22Rv1 (cell line): Measurements from ENCODE around the gene FMNL3.

ENCODE experiments used
- H3K27ac ChIP-seq: fragments of 450-650 bp; 2 replicates; pipeline ENCODE4 v1.5.1; 2017
- ZFX ChIP-seq: fragments of 450-650 bp; IDR thresholded peaks from 2 replicates; pipeline ENCODE4 v1.6.1; 2017; ENCODE audit warnings: antibody characterized with exemption, borderline replicate concordance
- TF ChIP-seq, protein P1 (sequence below): fragments of 450-650 bp; IDR thresholded peaks from 2 replicates; pipeline ENCODE4 v1.5.1; 2017; ENCODE audit warnings: mild to moderate bottlenecking

Gene FMNL3

DNA sequence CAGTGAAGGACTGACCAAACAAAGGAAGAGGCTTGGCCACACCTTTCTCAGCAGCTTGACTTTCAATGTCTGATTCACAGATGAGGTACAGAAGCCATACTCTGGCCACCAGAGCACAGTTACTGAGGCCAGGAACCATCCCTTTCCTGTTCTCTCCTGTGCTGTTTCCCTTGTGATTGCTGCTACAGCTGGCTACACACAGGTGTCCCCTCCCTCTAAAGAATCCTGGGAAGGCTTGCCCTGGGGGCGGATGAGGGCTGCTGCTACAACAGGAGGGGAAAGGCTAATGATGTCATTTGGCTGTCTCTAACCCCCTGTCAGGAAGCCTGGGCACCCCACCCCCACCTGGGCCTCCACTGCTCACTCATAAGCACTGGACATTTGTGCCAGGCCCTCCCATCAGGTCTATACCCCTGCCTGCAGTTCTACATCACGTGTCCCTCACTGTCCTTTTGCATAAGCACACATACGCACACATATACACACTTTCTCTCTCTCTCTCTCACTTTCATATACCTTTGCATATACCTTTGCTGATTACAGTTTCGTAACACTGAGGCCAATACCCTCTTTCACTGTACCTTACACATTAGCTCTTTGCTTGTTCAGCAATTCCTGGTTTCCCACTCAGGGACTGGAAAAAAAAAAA lies 42.5 kb downstream of the FMNL3 start:
- TF ChIP-seq, protein P1, sequence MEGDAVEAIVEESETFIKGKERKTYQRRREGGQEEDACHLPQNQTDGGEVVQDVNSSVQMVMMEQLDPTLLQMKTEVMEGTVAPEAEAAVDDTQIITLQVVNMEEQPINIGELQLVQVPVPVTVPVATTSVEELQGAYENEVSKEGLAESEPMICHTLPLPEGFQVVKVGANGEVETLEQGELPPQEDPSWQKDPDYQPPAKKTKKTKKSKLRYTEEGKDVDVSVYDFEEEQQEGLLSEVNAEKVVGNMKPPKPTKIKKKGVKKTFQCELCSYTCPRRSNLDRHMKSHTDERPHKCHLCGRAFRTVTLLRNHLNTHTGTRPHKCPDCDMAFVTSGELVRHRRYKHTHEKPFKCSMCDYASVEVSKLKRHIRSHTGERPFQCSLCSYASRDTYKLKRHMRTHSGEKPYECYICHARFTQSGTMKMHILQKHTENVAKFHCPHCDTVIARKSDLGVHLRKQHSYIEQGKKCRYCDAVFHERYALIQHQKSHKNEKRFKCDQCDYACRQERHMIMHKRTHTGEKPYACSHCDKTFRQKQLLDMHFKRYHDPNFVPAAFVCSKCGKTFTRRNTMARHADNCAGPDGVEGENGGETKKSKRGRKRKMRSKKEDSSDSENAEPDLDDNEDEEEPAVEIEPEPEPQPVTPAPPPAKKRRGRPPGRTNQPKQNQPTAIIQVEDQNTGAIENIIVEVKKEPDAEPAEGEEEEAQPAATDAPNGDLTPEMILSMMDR: no peak
- TF ChIP-seq ZFX: no peak
- no peak overlapping the region for H3K27ac ChIP-seq

DNA sequence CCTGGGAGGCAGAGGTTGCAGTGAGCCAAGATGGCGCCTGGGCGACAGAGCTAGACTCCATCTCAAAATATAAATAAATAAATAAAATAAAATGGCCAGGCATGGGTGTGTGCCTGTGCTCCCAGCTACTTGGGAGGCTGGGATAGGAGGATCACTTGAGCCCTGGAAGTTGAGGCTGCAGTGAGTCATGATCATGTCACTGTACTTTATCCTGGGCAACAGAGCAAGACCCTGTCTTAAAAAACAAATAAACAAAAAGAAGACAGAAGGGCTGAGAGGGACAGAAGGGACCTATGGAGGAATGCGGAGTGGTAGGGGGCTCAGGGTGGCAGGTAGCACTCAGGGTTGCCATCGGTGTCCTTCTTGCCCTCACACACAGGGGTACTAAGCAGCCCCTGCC lies 43.0 kb downstream of the FMNL3 start:
- TF ChIP-seq, protein P1: no peak
- no peak overlapping the region for H3K27ac ChIP-seq

DNA sequence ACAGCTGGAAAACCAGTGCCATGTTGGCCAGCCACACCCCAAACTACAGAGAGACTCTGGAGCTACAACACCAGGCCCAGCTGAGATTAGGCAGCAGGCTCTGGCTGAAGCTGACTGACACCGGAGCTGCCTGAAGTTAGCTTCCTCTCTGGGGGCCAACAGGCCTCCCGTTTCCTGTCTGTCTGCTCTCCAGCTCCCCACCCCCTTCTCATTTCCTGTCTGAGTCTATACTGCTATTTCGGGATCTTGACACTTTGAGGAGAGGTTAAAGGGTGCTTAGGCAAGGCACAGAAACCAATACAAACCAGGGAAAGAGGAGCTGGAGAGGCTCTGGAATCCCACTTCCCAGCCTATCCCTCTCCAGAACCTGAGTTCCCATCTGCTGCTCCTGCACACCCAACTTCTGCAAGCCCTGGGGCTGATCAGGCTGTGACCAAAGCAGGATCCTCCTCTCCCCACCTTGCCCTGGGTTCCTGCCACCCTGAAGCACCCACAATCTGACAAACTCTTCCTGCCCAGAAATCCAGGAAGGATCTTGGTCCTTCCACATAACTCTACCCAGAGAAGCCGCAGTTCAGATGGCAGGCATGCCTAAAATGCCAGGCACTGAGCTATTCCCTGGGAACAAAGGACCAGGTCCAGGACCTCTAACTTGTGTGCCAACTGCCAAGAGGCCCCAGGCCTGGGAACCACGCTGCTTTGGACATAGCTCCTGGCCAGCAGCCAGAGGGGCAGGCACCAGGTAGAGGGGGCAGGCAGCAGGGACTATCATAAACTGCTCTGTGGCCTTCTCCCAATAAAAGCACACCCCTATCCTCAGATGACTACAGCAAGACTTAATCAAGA lies 44.0 kb downstream of the FMNL3 start:
- H3K27ac ChIP-seq: no peak overlapping the region

DNA sequence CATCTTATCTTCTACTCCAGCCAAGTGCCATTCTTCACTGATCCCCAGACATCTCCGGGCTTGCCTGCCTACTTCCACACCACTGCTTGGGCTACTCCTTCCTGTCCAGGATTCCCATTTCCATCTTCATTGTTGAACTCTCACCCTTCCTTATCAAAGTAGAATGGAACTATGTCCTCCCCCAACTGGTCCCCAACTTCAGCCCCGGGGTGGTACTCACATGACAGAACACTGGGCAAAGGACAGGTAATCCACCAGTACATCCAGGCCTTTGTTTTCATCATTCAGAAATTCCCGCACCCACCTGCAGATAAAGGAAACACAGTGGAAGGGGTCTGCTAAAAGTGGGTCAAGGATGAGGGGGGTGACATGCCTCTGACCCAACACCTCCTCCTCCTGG lies 45.5 kb downstream of the FMNL3 start:
- TF ChIP-seq ZFX: no peak
- TF ChIP-seq, protein P1: no peak
- H3K27ac ChIP-seq: no peak overlapping the region

More for the DNA sequence above, 44.0 kb downstream of the FMNL3 start:
- TF ChIP-seq, protein P1: no peak
- no peak for TF ChIP-seq ZFX

DNA sequence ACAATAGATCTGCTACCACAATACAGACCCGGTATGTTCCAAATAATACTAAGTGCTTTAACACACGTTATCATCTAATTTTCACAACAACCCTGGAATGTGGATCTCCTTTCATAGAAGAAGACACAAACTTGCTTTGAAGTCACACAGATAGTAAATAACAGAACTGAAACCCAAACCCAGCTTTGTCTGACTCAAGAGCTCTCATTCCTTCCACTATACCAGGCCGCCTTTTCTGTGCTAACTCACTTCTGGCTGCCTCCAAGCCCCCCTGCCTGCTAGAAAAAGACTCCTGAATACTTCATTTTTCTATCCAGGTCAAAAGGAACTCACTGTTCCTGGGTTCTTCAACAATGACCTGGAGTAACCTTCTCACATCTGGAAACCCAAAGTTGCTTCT lies 46.0 kb downstream of the FMNL3 start:
- H3K27ac ChIP-seq: no peak overlapping the region
- TF ChIP-seq, protein P1: no peak
- no peak for TF ChIP-seq ZFX

DNA sequence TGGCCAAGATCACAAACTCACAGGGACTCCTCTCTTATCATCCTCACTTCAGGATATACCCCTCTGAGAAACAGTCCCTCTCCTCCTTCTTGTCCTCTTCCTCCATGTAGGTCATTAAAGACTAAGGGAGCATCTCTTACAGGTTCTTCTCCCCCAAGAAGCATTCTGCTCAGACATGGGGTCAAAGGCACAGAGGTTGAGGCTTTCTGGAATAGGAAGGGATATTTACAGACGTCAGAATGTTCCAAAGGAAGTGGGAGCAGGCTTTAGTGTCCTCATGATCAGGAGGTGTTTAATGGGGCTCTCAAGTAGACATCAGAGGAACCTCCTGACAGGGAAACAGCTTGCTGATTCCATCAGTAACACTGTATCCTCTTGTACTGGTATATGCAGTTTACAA lies 47.5 kb downstream of the FMNL3 start:
- no peak overlapping the region for H3K27ac ChIP-seq
- TF ChIP-seq, protein P1: no peak
- no peak for TF ChIP-seq ZFX

DNA sequence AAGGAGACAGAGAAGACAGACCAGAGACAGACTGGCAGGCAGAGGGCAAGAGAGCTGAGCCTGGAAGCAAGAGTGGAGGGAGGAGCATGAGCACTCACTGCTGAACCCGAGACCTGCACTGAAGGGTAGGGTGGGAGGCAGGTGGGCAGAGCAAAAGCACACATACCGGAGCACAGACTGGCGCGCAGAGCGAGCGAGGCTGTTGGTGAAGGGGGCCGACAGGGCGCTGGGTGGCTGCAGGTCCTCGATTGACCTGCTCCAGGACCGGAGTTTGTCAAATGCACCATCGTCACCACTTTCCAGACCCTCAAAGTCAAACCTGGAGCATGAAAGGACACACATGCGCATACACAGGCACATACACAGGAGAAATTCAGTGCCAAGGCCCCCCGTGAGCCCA lies 48.9 kb downstream of the FMNL3 start:
- TF ChIP-seq, protein P1: no peak
- no peak for TF ChIP-seq ZFX

More for the DNA sequence above, 48.9 kb downstream of the FMNL3 start:
- H3K27ac ChIP-seq: no peak overlapping the region
